Glutamatergic neuron (in vitro differentiated cells): ENCODE data around the gene GNAS. TPM values are rescaled to one million over a fixed set of nuclear protein-coding genes. Genes with fewer than 3 reads are reported as not detected.
A peak's percentile ranks its signal among the peaks of the same experiment; 100 is the strongest.

Source experiments
- DNase-seq: peaks from one replicate; pipeline ENCODE4 v3.0.0; 2022
- H3K27ac Mint-ChIP-seq: one replicate; pipeline ENCODE4 v1.8.0; 2020; ENCODE audit warnings: mild to moderate bottlenecking, mixed read lengths, inconsistent platforms; ENCODE audit not compliant: unreplicated experiment
- H3K27me3 Mint-ChIP-seq: one replicate; pipeline ENCODE4 v1.8.0; 2020; ENCODE audit warnings: mild to moderate bottlenecking, moderate library complexity, mixed read lengths, inconsistent platforms; ENCODE audit not compliant: unreplicated experiment
- H3K36me3 Mint-ChIP-seq: one replicate; pipeline ENCODE4 v1.8.0; 2020; ENCODE audit warnings: mild to moderate bottlenecking, mixed read lengths, inconsistent platforms; ENCODE audit not compliant: unreplicated experiment
- H3K4me1 Mint-ChIP-seq: one replicate; pipeline ENCODE4 v1.8.0; 2020; ENCODE audit warnings: mild to moderate bottlenecking, low read depth, mixed read lengths, inconsistent platforms; ENCODE audit not compliant: unreplicated experiment
- H3K4me3 Mint-ChIP-seq: one replicate; pipeline ENCODE4 v1.8.0; 2020; ENCODE audit warnings: mild to moderate bottlenecking, mixed read lengths, inconsistent platforms; ENCODE audit not compliant: unreplicated experiment
- H3K9me3 Mint-ChIP-seq: one replicate; pipeline ENCODE4 v1.8.0; 2020; ENCODE audit warnings: mild to moderate bottlenecking, moderate library complexity, mixed read lengths, inconsistent platforms; ENCODE audit not compliant: unreplicated experiment
- total RNA-seq: library from RNA; stranded (reverse); fragmentation: NEBNext Ultra II Directional; extraction: Animal tissue kit (Norgen Biotek cat#: 25700); gene quantifications from one replicate; pipeline ENCODE4 v1.2.1, GENCODE V29; 2021; ENCODE audit not compliant: unreplicated experiment
- TF ChIP-seq, protein P1 (sequence below): fragments of 200-600 bp; sonication (generic); IDR thresholded peaks from one replicate; pipeline ENCODE4 v1.5.0; 2021; ENCODE audit not compliant: partially characterized antibody, unreplicated experiment

Gene GNAS
- total RNA-seq, 1 donor from 2014 or later = 1,989 TPM

DNA sequence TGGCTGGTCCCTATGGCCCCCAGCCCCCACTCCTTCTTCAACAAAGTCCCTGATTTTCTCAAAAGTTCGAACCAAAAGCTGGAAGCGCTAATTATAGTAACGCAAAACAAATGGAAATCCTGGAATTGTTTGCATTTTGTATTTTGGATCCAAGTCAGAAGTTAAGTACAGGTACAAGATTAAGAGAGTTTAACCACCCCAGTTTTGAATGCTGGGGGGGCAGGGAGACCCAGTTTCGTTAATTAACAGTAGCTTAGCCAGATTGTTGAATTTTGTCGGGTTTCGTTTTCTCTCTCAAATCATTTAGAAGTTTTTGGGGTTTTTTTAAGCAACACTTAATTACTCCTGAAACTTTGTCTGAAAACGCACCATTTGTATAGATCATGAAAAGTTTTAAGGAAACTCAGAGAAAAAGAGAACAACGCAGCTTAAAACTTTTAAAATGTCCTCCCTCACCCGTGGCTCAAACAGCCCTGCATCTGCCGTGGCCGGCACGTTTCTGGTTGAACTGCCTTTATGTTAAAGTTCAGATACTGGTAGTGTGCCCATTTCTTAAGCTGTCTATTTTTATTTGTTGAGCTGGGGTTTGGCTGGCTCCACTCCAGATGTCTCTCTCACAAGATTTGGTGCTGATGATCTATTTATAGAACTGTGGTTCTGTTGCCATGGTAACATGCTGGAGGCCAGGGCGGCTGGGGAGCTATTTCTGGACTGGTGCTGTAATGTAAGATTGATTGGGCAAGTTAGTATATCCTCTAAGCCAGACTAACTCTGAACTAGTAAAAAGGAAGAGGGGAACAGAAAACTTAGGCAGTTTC is 55.0 kb downstream of the GNAS start:
- peaks cover 6% of the 10 kb centered on the region for H3K9me3 Mint-ChIP-seq
- H3K4me1 Mint-ChIP-seq = peaks cover 41% of the 10 kb centered on the region
- DNase-seq = peak; percentile 30
- peak overlapping the region; percentile 87 for H3K4me3 Mint-ChIP-seq
- H3K27me3 Mint-ChIP-seq = no peaks in the 10 kb centered on the region
- TF ChIP-seq, protein P1, sequence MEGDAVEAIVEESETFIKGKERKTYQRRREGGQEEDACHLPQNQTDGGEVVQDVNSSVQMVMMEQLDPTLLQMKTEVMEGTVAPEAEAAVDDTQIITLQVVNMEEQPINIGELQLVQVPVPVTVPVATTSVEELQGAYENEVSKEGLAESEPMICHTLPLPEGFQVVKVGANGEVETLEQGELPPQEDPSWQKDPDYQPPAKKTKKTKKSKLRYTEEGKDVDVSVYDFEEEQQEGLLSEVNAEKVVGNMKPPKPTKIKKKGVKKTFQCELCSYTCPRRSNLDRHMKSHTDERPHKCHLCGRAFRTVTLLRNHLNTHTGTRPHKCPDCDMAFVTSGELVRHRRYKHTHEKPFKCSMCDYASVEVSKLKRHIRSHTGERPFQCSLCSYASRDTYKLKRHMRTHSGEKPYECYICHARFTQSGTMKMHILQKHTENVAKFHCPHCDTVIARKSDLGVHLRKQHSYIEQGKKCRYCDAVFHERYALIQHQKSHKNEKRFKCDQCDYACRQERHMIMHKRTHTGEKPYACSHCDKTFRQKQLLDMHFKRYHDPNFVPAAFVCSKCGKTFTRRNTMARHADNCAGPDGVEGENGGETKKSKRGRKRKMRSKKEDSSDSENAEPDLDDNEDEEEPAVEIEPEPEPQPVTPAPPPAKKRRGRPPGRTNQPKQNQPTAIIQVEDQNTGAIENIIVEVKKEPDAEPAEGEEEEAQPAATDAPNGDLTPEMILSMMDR = no peak
- H3K27ac Mint-ChIP-seq = peak overlapping the region; percentile 71
- peaks cover 5% of the 10 kb centered on the region for H3K36me3 Mint-ChIP-seq

DNA sequence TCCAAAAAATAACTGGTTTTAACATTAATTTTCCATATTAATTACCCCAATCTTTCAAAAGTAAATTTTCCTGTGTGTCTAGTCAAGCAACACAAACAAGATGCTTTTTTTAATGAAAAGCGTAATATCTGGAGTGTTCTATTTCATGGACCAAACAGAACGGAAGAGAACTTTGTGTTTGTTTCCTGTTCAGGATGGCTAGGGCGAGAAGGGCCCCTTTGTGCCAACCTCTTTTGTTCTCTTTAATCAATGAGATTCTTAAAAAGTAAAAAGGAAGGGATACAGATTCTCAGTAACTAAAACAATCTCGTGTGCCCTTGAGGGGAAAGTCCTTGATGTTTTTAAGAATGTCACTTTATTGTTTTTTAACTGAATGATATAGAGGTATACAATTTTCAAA is 55.7 kb downstream of the GNAS start:
- peaks cover 5% of the 10 kb centered on the region for H3K36me3 Mint-ChIP-seq
- TF ChIP-seq, protein P1 = no peak
- no peaks in the 10 kb centered on the region for H3K27me3 Mint-ChIP-seq
- peak overlapping the region; percentile 87 for H3K4me3 Mint-ChIP-seq
- peaks cover 37% of the 10 kb centered on the region for H3K4me1 Mint-ChIP-seq
- DNase-seq = no peak
- H3K27ac Mint-ChIP-seq = peak overlapping the region; percentile 71
- peaks cover 6% of the 10 kb centered on the region for H3K9me3 Mint-ChIP-seq

DNA sequence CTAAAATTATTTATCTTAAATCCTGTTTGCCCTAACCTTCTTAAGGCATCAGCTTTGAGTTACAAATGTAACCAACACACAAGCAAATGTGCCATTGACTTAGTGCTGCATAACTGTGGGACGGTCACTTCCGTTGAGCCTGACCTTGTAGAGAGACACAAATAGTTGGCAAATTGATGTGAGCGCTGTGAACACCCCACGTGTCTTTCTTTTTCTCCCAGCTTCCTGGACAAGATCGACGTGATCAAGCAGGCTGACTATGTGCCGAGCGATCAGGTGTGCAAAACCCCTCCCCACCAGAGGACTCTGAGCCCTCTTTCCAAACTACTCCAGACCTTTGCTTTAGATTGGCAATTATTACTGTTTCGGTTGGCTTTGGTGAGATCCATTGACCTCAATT is 56.4 kb downstream of the GNAS start:
- no peak for DNase-seq
- TF ChIP-seq, protein P1 = no peak
- Mint-ChIP-seq H3K36me3 (peaks cover 5% of the 10 kb centered on the region), H3K4me1 (peaks cover 30% of the 10 kb centered on the region), H3K4me3 (peak overlapping the region; percentile 55), H3K27ac (no peak overlapping the region), H3K9me3 (peaks cover 2% of the 10 kb centered on the region), H3K27me3 (no peaks in the 10 kb centered on the region)

DNA sequence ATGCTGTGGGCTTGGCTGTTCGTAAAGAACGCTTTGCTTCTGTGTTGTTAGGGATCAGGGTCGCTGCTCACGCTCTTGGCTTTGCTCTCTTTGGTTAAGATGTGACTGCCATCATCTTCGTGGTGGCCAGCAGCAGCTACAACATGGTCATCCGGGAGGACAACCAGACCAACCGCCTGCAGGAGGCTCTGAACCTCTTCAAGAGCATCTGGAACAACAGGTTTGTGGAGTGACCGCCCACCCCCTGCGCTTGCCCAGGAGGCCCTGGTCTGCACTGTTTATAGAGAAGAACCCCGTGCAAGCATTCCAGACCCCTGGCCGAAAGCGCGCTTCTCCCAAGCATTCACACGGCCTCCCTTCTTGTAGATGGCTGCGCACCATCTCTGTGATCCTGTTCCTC is 57.1 kb downstream of the GNAS start:
- H3K27ac Mint-ChIP-seq = no peak overlapping the region
- H3K4me1 Mint-ChIP-seq = peaks cover 28% of the 10 kb centered on the region
- H3K4me3 Mint-ChIP-seq = no peak overlapping the region
- DNase-seq = no peak
- H3K9me3 Mint-ChIP-seq = peaks cover 2% of the 10 kb centered on the region
- no peaks in the 10 kb centered on the region for H3K27me3 Mint-ChIP-seq
- peaks cover 5% of the 10 kb centered on the region for H3K36me3 Mint-ChIP-seq
- TF ChIP-seq, protein P1 = no peak

DNA sequence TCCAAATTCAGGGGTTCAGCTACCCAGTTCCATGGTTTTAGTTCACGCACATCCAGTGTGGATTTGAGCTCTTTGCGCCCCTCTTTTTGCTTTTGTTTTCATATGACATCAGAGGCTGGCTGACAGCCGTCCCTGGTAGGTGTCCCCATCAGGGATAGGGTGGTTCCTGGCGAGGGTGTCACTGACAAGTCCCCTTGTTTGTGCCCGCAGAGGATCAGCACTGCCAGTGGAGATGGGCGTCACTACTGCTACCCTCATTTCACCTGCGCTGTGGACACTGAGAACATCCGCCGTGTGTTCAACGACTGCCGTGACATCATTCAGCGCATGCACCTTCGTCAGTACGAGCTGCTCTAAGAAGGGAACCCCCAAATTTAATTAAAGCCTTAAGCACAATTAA is 58.0 kb downstream of the GNAS start:
- Mint-ChIP-seq H3K27ac (no peak overlapping the region), H3K4me3 (no peak overlapping the region), H3K4me1 (peaks cover 28% of the 10 kb centered on the region), H3K9me3 (peaks cover 2% of the 10 kb centered on the region), H3K27me3 (no peaks in the 10 kb centered on the region), H3K36me3 (peaks cover 5% of the 10 kb centered on the region)
- TF ChIP-seq, protein P1 = no peak
- DNase-seq = no peak
